ENCODE measurements around the gene HSPA4L. TPM values are rescaled to one million over a fixed set of nuclear protein-coding genes. Genes with fewer than 3 reads are reported as not detected.
A peak's percentile ranks its signal among the peaks of the same experiment; 100 is the strongest.

HSPA4L gene
- total RNA-seq, 1 experiment from 2014 or later, result 6.9 TPM

DNA sequence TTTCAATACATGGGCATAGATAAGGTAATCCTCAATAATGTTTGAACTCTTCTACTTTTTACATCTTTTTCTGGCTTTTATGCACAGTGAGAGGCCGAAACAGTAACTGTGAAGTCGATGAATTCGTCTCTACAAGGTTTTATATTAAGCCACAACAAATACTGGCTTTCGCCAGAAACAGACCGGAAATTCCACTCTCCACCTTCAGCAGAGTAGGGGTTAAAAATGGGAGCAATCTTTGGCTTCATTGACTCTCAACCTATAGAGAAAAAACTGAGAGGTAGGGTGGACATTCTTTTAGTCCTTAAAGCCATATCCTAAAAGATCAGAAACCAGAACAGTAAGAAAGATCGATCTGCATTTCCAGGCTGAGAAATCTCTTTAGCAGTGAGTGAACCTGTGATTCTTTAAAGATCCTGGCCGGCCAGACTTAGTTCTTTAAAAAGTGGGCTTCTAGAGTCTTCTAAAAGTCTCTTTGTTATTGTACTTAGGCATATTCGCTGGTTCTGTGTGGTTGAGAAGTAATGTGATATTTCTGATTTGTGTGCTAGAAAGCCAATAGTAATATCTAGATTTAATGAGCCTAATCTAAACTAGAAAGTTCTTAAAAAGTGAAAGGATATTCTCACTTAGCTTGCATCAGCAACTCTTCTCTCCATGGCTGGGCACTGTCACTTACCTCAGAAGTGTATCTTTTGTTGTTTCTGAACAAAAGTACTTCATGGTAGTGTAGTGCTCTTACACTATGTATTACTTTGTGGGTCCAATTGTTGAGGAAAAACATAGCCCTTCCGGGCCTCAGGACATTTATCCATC is 2.0 kb downstream of the HSPA4L start:
- Mint-ChIP-seq H3K27me3 (ENCODE audit: low read depth) (peaks cover 51% of the 10 kb centered on the region), H3K4me3 (peak overlapping the region; percentile 94), H3K9me3 (no peaks in the 10 kb centered on the region), H3K4me1 (peaks cover 28% of the 10 kb centered on the region), H3K36me3 (no peaks in the 10 kb centered on the region), H3K27ac (no peak overlapping the region)
- DNase-seq (ENCODE audit: low spot score) (no peak), ATAC-seq (no peak)
- CTCF ChIA-PET, result no interaction called here
- TF ChIP-seq ZNF416 (CRISPR knock-in tag; IDR thresholded peaks at IDR 0.05) (no peak), ZNF671 (CRISPR knock-in tag; IDR thresholded peaks at IDR 0.05) (no peak), TEAD4 (CRISPR knock-in tag; IDR thresholded peaks at IDR 0.05) (no peak), NFYB (CRISPR knock-in tag; conservative IDR thresholded peaks at IDR 0.05; ENCODE audit: low read depth) (no peak), GRHL2 (CRISPR knock-in tag; IDR thresholded peaks at IDR 0.05; ENCODE audit: insufficient replicate concordance, severe bottlenecking) (no peak), ZNF232 (CRISPR knock-in tag; IDR thresholded peaks at IDR 0.05) (no peak), ELF4 (CRISPR knock-in tag; IDR thresholded peaks at IDR 0.05; ENCODE audit: low read depth) (no peak), FOXK1 (CRISPR knock-in tag; IDR thresholded peaks at IDR 0.05) (no peak), ZNF121 (CRISPR knock-in tag; IDR thresholded peaks at IDR 0.05) (no peak)
- TF ChIP-seq, protein P1, sequence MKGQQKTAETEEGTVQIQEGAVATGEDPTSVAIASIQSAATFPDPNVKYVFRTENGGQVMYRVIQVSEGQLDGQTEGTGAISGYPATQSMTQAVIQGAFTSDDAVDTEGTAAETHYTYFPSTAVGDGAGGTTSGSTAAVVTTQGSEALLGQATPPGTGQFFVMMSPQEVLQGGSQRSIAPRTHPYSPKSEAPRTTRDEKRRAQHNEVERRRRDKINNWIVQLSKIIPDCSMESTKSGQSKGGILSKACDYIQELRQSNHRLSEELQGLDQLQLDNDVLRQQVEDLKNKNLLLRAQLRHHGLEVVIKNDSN (CRISPR knock-in tag; IDR thresholded peaks at IDR 0.05), result no peak
- TF ChIP-seq, protein P2, sequence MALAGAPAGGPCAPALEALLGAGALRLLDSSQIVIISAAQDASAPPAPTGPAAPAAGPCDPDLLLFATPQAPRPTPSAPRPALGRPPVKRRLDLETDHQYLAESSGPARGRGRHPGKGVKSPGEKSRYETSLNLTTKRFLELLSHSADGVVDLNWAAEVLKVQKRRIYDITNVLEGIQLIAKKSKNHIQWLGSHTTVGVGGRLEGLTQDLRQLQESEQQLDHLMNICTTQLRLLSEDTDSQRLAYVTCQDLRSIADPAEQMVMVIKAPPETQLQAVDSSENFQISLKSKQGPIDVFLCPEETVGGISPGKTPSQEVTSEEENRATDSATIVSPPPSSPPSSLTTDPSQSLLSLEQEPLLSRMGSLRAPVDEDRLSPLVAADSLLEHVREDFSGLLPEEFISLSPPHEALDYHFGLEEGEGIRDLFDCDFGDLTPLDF (CRISPR knock-in tag; IDR thresholded peaks at IDR 0.05), result no peak
- TF ChIP-seq, protein P3, sequence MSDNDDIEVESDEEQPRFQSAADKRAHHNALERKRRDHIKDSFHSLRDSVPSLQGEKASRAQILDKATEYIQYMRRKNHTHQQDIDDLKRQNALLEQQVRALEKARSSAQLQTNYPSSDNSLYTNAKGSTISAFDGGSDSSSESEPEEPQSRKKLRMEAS (CRISPR knock-in tag; IDR thresholded peaks at IDR 0.05), result no peak
- TF ChIP-seq, protein P4, sequence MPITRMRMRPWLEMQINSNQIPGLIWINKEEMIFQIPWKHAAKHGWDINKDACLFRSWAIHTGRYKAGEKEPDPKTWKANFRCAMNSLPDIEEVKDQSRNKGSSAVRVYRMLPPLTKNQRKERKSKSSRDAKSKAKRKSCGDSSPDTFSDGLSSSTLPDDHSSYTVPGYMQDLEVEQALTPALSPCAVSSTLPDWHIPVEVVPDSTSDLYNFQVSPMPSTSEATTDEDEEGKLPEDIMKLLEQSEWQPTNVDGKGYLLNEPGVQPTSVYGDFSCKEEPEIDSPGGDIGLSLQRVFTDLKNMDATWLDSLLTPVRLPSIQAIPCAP (CRISPR knock-in tag; IDR thresholded peaks at IDR 0.05), result no peak
- TF ChIP-seq, protein P5, sequence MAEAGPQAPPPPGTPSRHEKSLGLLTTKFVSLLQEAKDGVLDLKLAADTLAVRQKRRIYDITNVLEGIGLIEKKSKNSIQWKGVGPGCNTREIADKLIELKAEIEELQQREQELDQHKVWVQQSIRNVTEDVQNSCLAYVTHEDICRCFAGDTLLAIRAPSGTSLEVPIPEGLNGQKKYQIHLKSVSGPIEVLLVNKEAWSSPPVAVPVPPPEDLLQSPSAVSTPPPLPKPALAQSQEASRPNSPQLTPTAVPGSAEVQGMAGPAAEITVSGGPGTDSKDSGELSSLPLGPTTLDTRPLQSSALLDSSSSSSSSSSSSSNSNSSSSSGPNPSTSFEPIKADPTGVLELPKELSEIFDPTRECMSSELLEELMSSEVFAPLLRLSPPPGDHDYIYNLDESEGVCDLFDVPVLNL (CRISPR knock-in tag; IDR thresholded peaks at IDR 0.05; ENCODE audit: borderline replicate concordance, low read depth), result no peak
- TF ChIP-seq, protein P6, sequence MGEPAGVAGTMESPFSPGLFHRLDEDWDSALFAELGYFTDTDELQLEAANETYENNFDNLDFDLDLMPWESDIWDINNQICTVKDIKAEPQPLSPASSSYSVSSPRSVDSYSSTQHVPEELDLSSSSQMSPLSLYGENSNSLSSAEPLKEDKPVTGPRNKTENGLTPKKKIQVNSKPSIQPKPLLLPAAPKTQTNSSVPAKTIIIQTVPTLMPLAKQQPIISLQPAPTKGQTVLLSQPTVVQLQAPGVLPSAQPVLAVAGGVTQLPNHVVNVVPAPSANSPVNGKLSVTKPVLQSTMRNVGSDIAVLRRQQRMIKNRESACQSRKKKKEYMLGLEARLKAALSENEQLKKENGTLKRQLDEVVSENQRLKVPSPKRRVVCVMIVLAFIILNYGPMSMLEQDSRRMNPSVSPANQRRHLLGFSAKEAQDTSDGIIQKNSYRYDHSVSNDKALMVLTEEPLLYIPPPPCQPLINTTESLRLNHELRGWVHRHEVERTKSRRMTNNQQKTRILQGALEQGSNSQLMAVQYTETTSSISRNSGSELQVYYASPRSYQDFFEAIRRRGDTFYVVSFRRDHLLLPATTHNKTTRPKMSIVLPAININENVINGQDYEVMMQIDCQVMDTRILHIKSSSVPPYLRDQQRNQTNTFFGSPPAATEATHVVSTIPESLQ (CRISPR knock-in tag; IDR thresholded peaks at IDR 0.05), result no peak
- TF ChIP-seq, protein P7, sequence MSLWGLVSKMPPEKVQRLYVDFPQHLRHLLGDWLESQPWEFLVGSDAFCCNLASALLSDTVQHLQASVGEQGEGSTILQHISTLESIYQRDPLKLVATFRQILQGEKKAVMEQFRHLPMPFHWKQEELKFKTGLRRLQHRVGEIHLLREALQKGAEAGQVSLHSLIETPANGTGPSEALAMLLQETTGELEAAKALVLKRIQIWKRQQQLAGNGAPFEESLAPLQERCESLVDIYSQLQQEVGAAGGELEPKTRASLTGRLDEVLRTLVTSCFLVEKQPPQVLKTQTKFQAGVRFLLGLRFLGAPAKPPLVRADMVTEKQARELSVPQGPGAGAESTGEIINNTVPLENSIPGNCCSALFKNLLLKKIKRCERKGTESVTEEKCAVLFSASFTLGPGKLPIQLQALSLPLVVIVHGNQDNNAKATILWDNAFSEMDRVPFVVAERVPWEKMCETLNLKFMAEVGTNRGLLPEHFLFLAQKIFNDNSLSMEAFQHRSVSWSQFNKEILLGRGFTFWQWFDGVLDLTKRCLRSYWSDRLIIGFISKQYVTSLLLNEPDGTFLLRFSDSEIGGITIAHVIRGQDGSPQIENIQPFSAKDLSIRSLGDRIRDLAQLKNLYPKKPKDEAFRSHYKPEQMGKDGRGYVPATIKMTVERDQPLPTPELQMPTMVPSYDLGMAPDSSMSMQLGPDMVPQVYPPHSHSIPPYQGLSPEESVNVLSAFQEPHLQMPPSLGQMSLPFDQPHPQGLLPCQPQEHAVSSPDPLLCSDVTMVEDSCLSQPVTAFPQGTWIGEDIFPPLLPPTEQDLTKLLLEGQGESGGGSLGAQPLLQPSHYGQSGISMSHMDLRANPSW (CRISPR knock-in tag; conservative IDR thresholded peaks at IDR 0.05; ENCODE audit: low read depth), result no peak
- TF ChIP-seq, protein P8, sequence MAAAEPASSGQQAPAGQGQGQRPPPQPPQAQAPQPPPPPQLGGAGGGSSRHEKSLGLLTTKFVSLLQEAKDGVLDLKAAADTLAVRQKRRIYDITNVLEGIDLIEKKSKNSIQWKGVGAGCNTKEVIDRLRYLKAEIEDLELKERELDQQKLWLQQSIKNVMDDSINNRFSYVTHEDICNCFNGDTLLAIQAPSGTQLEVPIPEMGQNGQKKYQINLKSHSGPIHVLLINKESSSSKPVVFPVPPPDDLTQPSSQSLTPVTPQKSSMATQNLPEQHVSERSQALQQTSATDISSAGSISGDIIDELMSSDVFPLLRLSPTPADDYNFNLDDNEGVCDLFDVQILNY (CRISPR knock-in tag; IDR thresholded peaks at IDR 0.05), result no peak
- POLR2A ChIA-PET, result interaction anchor here (3.1 kb wide), 1 partner anchor 97 kb away, joined by 16 read pairs; the partner anchor contains the start of gene PLK4
